MM.1S (cell line): ENCODE data around the gene GJB4.

ENCODE experiments used
- DNase-seq: peaks from one replicate; pipeline ENCODE4 v3.0.0-alpha.2; 2015
- H2AFZ ChIP-seq: fragments of 300-600 bp; sonication (generic); 2 replicates; pipeline ENCODE4 v1.6.0; 2016; ENCODE audit warnings: antibody characterized with exemption, low read length
- H3F3A ChIP-seq: fragments of 300-600 bp; sonication (generic); 2 replicates; pipeline ENCODE4 v1.6.1; 2016; ENCODE audit warnings: mild to moderate bottlenecking, antibody characterized with exemption, low read length, moderate library complexity, mixed read lengths; ENCODE audit not compliant: insufficient read depth
- H3K27ac ChIP-seq: fragments of 300-600 bp; sonication (generic); 2 replicates; pipeline ENCODE4 v1.5.1; 2016; ENCODE audit warnings: mild to moderate bottlenecking, low read length
- H3K27me3 ChIP-seq: fragments of 300-600 bp; sonication (generic); replicated peaks from 2 replicates; pipeline ENCODE4 v1.6.0; 2016; ENCODE audit warnings: low read length; ENCODE audit not compliant: insufficient read depth
- H3K36me3 ChIP-seq: fragments of 300-600 bp; sonication (generic); replicated peaks from 2 replicates; pipeline ENCODE4 v1.6.1; 2016; ENCODE audit warnings: mild to moderate bottlenecking, low read length, mixed read lengths; ENCODE audit not compliant: insufficient read depth
- H3K4me1 ChIP-seq: fragments of 300-600 bp; sonication (generic); 2 replicates; pipeline ENCODE4 v1.6.1; 2016; ENCODE audit warnings: low read length, mixed read lengths
- H3K4me2 ChIP-seq: fragments of 300-600 bp; sonication (generic); 2 replicates; pipeline ENCODE4 v1.6.0; 2016; ENCODE audit warnings: low read depth, low read length
- H3K4me3 ChIP-seq: fragments of 300-600 bp; sonication (generic); 2 replicates; pipeline ENCODE4 v1.5.1; 2016; ENCODE audit warnings: low read length, mixed read lengths
- H3K79me2 ChIP-seq: fragments of 300-600 bp; sonication (generic); 2 replicates; pipeline ENCODE4 v1.6.1; 2016; ENCODE audit warnings: mixed run types, low read length, mixed read lengths
- H3K9ac ChIP-seq: fragments of 300-600 bp; sonication (generic); 2 replicates; pipeline ENCODE4 v1.6.1; 2016; ENCODE audit warnings: low read length, mixed read lengths
- H3K9me2 ChIP-seq: fragments of 300-600 bp; sonication (generic); replicated peaks from 2 replicates; pipeline ENCODE4 v1.6.1; 2016; ENCODE audit warnings: mild to moderate bottlenecking, low read length, mixed read lengths; ENCODE audit not compliant: insufficient read depth
- H3K9me3 ChIP-seq: fragments of 300-600 bp; sonication (generic); replicated peaks from 2 replicates; pipeline ENCODE4 v1.6.1; 2016; ENCODE audit warnings: mild to moderate bottlenecking, low read length, mixed read lengths; ENCODE audit not compliant: insufficient read depth
- H4K20me1 ChIP-seq: fragments of 300-600 bp; sonication (generic); 2 replicates; pipeline ENCODE4 v1.6.1; 2016; ENCODE audit warnings: mild to moderate bottlenecking, low read length, moderate library complexity, mixed read lengths; ENCODE audit not compliant: insufficient read depth
- EZH2 ChIP-seq: fragments of 300-600 bp; sonication (generic); optimal IDR thresholded peaks from 2 replicates; pipeline ENCODE3; 2017; ENCODE audit warnings: low read depth, mild to moderate bottlenecking, antibody characterized with exemption, low read length, mixed read lengths
- EZH2phosphoT487 ChIP-seq: fragments of 300-600 bp; sonication (generic); IDR thresholded peaks from 2 replicates; pipeline ENCODE4 v1.6.1; 2018; ENCODE audit warnings: antibody characterized with exemption, low read length
- TF ChIP-seq, protein P1 (sequence below): fragments of 300-600 bp; sonication (generic); IDR thresholded peaks from 2 replicates; pipeline ENCODE4 v1.5.1; 2016; ENCODE audit warnings: antibody characterized with exemption, low read length, mixed read lengths

The GJB4 gene

DNA sequence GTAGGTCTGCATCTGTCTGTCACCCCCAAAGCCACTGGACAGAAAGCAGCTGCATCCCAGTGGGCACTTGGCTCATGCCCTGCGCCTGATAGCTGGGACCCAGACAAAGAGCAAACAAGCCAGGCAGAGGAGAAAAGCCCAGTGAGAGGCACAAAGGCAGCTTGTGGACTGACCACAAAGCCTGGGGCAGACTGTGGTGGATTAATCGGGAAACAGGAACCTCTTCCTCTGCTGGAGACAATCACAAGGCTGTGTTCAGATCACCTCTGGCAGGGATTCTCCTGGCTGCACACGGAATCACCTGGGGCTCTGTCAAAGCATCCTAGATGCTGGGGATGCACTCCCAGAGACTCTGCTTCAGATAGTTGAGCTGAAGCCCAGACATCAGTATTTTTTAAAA, 19.9 kb upstream of the GJB4 start:
- no peak for DNase-seq
- no peaks in the 10 kb centered on the region for H3K9me3 ChIP-seq
- H3K36me3 ChIP-seq, result no peaks in the 10 kb centered on the region

DNA sequence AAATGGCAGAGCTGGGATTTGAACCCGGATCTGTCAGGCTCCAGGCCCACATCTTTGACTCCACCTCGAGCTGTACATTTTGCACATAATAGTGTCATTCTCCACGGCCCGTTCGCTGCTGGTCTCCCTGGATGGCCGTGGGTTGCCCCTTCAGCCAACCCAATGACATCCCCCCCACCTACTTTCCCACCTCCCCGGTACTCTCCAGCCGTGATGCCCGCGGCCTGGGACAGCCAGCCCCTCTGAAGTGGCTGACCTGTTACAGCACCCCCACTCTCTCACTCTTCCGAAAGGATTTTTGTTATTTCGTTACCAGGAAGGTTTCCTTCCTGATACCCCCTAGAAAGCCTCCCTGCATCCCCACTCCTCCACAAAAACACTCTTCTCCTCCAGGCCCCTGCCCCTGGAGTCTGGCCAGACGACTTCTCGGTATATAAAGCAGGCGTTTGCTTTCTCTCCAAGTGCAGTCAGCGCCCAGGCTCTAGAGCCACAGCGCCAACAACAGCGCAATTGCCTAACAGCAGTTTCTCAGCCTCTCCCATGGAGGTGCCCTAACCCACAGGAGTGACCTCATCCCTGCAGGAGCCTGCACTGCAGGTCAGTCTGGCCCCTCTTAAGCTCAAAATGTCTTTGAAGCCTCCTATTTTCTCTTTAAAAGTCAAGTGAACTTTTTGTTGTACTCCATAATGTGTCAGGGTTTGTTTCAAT, 19.2 kb upstream of the GJB4 start:
- Histone ChIP-seq H4K20me1 (no peaks in the 10 kb centered on the region), H3K27ac (no peak overlapping the region), H3K27me3 (peaks cover 63% of the 10 kb centered on the region), H3K79me2 (no peaks in the 10 kb centered on the region), H3K4me2 (no peak overlapping the region), H2AFZ (no peak overlapping the region), H3K4me1 (no peaks in the 10 kb centered on the region), H3K4me3 (no peak overlapping the region), H3K9me2 (no peaks in the 10 kb centered on the region), H3K9ac (no peak overlapping the region), H3F3A (no peaks in the 10 kb centered on the region), H3K9me3 (no peaks in the 10 kb centered on the region), H3K36me3 (no peaks in the 10 kb centered on the region)
- DNase-seq, result no peak
- no peak for TF ChIP-seq EZH2
- TF ChIP-seq, protein P1, sequence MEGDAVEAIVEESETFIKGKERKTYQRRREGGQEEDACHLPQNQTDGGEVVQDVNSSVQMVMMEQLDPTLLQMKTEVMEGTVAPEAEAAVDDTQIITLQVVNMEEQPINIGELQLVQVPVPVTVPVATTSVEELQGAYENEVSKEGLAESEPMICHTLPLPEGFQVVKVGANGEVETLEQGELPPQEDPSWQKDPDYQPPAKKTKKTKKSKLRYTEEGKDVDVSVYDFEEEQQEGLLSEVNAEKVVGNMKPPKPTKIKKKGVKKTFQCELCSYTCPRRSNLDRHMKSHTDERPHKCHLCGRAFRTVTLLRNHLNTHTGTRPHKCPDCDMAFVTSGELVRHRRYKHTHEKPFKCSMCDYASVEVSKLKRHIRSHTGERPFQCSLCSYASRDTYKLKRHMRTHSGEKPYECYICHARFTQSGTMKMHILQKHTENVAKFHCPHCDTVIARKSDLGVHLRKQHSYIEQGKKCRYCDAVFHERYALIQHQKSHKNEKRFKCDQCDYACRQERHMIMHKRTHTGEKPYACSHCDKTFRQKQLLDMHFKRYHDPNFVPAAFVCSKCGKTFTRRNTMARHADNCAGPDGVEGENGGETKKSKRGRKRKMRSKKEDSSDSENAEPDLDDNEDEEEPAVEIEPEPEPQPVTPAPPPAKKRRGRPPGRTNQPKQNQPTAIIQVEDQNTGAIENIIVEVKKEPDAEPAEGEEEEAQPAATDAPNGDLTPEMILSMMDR, result no peak
- TF ChIP-seq EZH2phosphoT487, result no peak

More for the DNA sequence above, 19.9 kb upstream of the GJB4 start:
- TF ChIP-seq EZH2phosphoT487, result no peak
- no peak for TF ChIP-seq EZH2
- TF ChIP-seq, protein P1, result no peak
- H3K4me1 ChIP-seq, result no peaks in the 10 kb centered on the region
- no peak overlapping the region for H3K4me3 ChIP-seq
- H3K9ac ChIP-seq, result no peak overlapping the region
- H3F3A ChIP-seq, result no peaks in the 10 kb centered on the region
- H3K4me2 ChIP-seq, result no peak overlapping the region
- H4K20me1 ChIP-seq, result no peaks in the 10 kb centered on the region
- H3K79me2 ChIP-seq, result no peaks in the 10 kb centered on the region
- H3K9me2 ChIP-seq, result no peaks in the 10 kb centered on the region
- H3K27me3 ChIP-seq, result peaks cover 66% of the 10 kb centered on the region
- no peak overlapping the region for H3K27ac ChIP-seq
- no peak overlapping the region for H2AFZ ChIP-seq

DNA sequence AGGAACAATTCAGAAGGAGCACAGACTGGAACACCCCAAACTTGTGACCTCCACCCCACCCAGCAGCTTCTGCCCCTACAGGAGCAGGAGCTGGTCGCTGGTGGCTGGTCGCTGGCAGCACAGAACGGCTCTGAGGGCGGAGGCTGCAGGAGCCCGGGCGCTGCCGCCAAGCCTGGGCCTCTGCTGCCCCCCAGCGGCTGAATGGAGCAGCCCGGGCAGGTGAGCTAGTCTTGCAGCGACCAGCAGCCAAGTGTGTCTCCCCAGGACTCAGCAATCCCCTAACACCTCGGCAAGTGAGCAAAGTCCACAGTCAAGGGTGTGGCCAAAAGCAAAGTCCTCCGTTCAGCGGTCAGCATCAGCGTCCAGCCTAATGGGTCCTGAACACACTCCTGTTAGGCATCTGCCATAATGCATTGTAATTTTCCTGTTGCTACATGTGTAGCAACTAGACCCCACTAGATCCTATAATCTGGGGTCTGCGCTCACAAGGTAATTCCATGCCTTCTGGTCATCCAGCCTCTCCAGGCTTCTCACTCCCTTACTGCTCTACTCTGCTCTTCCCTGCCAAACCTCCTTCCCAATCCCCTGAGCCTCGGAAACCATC, 16.8 kb upstream of the GJB4 start:
- DNase-seq, result peak; percentile 66
- Histone ChIP-seq H3K27me3 (peaks cover 58% of the 10 kb centered on the region), H3K9me3 (no peaks in the 10 kb centered on the region), H3K9me2 (no peaks in the 10 kb centered on the region), H3F3A (no peaks in the 10 kb centered on the region), H2AFZ (no peak overlapping the region), H3K9ac (no peak overlapping the region), H3K27ac (no peak overlapping the region), H3K79me2 (no peaks in the 10 kb centered on the region), H4K20me1 (no peaks in the 10 kb centered on the region), H3K4me3 (no peak overlapping the region), H3K4me1 (no peaks in the 10 kb centered on the region), H3K4me2 (no peak overlapping the region), H3K36me3 (no peaks in the 10 kb centered on the region)
- no peak for TF ChIP-seq EZH2phosphoT487
- TF ChIP-seq EZH2, result no peak
- TF ChIP-seq, protein P1, result peak; percentile 91
